ENCODE results near the gene S100A11. TPM values are rescaled to one million over a fixed set of nuclear protein-coding genes. Genes with fewer than 3 reads are reported as not detected.

S100A11 gene
- total RNA-seq, 1 experiment from 2014 or later, result 347 TPM

DNA sequence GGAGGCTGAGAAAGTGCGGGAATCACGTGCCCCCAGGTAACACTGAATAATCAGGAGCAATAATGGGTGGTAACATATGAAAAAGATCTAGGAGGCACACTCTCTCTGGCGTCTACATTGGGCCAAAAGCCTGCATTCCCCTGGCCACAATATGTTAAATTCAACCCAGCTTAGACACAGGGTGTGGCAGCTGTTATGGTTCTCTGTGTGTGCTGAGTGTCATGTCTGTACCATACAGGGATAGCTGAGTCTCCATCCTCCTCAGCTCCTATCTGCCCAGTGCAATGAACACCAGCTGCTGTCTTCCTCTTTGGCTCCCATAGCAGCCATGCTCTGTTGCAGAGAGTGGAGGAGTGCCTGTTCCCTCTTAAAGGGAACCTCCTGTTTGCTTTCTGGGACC, 14.3 kb downstream of the S100A11 start:
- no peaks in the 10 kb centered on the region for H3K9me3 ChIP-seq
- no peaks in the 10 kb centered on the region for H3K36me3 ChIP-seq
- H3K4me3 ChIP-seq, result no peak overlapping the region
- no peaks in the 10 kb centered on the region for H3K27me3 ChIP-seq
- no peak for DNase-seq

DNA sequence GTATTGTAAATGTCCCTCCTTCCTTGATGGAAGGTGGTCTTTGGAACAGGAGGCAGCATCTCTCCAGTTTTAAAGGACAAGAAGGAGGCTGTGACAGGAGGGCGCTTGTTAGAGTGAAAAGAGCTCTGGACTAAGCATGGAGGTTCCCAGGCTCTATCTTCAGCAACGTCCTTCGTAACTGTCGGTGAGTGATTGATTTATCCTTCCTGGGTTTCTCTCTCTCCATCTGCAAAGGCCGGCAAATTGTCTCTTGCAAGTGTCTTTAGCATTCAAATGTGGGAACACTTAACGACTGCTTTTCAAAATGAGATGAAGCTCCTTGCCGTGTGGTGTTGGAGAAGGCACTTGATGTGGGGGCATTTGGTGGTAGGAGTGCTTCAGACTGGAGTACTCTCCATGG, 15.2 kb downstream of the S100A11 start:
- no peak for DNase-seq
- no peaks in the 10 kb centered on the region for H3K36me3 ChIP-seq
- no peak overlapping the region for H3K4me3 ChIP-seq
- H3K9me3 ChIP-seq, result no peaks in the 10 kb centered on the region
- H3K27me3 ChIP-seq, result no peaks in the 10 kb centered on the region

DNA sequence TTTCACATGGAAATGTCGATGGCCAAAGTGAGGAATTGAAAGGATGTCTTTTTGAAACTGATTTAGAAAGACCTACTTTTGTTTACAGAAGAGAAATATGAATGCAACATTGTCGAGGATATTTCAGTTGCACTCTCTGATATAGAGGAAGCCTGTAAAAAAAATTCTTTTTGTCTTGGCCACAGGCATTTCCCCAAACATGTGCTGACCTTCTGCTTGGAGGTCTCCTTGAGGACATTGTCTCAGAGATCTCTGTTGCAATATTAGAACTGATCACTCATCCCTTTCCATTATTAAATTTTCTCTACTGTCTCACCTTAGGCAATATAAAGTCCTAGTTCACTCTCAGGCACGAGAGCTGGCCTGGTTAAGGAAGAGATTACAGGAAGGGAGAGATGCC, 16.0 kb downstream of the S100A11 start:
- no peaks in the 10 kb centered on the region for H3K27me3 ChIP-seq
- no peak for DNase-seq
- no peaks in the 10 kb centered on the region for H3K36me3 ChIP-seq
- no peak overlapping the region for H3K4me3 ChIP-seq
- no peaks in the 10 kb centered on the region for H3K9me3 ChIP-seq

DNA sequence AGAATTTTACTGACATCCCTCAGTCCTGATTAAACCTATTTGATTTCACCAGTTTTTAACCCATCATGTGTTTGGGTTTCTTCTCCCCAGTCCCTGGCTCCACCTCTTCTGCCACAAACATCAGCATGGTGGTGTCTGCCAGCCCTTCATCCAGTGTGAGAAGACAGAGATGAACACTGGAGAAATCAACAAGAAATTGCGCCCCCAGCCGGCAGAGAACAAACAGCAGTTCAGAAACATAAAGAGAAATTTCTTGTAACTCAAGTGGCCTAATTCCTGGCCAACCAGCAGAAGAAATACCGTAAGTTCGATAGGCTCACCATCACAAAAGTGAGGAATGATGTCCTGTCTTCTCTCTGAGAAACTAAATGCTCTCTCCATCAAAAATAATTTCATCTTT, 18.3 kb downstream of the S100A11 start:
- no peak for DNase-seq

DNA sequence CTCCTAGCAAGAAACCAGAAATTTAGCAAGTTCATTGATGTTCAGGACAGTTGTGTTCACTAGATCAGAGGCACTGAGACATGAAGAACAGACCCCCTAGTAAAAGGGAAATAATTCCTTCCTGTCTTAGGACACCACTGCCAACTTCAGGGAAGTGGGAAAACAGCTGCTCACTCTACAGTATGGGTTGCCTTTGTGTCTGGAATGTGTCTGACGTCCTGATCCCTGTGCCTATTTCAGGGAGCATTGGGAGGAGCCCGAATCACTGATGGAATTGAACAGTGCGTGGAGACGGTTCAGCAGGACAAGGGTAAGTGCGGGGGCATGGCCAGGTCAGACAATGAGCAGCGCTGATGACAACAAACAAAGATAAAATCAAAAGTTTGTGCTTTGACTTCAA, 21.0 kb downstream of the S100A11 start:
- H3K4me3 ChIP-seq, result no peak overlapping the region
- H3K36me3 ChIP-seq, result no peaks in the 10 kb centered on the region

More for the DNA sequence above, 18.3 kb downstream of the S100A11 start:
- Histone ChIP-seq H3K9me3 (no peaks in the 10 kb centered on the region), H3K36me3 (no peaks in the 10 kb centered on the region), H3K27me3 (no peaks in the 10 kb centered on the region), H3K4me3 (no peak overlapping the region)

DNA sequence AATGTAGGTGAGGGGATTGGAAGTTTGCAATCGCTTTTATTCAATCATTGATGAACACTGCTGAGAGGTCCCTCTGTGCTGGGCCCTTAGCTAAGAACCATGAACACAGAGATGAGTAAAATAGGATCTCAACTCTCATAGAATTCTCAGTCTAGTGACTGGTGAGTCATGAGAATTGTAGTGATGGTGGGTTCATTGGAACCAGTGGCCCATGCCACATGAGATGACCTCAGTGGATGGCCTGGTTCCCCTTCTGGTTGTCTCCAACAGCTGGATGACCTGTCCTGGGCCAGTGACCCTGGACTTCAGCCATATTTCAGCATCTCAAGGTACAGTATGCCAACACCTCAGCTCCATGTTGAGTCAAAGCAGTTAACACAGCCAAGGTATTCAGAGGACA, 21.9 kb downstream of the S100A11 start:
- Histone ChIP-seq H3K36me3 (no peaks in the 10 kb centered on the region), H3K27me3 (no peaks in the 10 kb centered on the region), H3K9me3 (no peaks in the 10 kb centered on the region), H3K4me3 (no peak overlapping the region)
- no peak for DNase-seq

More for the DNA sequence above, 21.0 kb downstream of the S100A11 start:
- no peaks in the 10 kb centered on the region for H3K27me3 ChIP-seq
- H3K9me3 ChIP-seq, result no peaks in the 10 kb centered on the region
- no peak for DNase-seq

DNA sequence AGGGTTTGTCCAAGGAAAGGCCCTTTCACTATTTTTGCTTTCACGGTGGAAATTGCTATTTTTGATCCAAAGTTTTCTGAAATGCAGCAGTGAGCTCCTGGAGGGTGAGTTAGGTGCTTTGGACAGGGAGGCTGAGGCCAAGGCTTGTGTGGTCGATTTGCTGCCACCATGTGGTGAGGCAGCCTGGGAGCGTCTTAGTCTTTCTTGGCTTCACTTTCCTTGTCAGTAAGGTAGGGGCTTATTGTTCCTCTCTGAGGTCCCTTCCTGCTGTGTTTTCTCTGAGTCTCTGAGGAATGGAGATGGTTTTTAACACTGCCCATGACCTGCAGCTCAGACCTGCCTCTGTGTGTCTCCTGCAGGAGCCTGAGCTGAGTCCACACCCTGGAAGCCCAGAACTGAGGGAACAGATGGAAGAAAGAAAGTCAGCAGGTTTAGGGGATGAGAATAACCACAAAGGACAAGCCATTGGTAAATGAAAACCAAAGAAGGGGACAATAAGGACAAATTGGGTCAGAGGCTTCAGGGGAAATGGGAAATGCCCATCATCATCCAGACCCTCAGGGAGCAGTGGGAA, 23.1 kb downstream of the S100A11 start:
- no peak overlapping the region for H3K4me3 ChIP-seq
- H3K36me3 ChIP-seq, result no peaks in the 10 kb centered on the region
- peak; percentile 47 for DNase-seq

DNA sequence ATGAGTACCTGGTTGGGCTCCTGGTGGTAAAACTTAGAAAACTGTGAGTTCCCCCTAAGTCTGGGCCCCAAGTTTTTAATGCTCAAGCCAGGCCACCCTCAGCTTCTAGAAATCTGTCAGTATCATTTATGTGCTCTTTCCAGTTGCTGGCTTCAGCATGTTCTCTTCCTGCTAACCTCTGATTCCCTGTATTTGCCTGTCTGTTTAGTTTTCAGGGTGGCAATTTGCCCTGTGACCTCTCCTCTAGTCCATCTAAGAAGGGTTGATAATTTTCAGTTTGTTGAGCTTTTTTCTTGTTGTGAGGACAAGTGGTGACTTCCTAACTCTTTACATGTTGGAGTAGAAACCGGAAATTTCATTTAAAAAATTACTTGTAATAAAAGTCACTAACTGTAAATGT, 27.1 kb downstream of the S100A11 start:
- no peak for DNase-seq
- peaks cover 14% of the 10 kb centered on the region for H3K27me3 ChIP-seq
- H3K36me3 ChIP-seq, result no peaks in the 10 kb centered on the region
- H3K4me3 ChIP-seq, result no peak overlapping the region
- H3K9me3 ChIP-seq, result no peaks in the 10 kb centered on the region

More for the DNA sequence above, 23.1 kb downstream of the S100A11 start:
- Histone ChIP-seq H3K27me3 (no peaks in the 10 kb centered on the region; the same call in 1 of the 2 replicates), H3K9me3 (no peaks in the 10 kb centered on the region)

DNA sequence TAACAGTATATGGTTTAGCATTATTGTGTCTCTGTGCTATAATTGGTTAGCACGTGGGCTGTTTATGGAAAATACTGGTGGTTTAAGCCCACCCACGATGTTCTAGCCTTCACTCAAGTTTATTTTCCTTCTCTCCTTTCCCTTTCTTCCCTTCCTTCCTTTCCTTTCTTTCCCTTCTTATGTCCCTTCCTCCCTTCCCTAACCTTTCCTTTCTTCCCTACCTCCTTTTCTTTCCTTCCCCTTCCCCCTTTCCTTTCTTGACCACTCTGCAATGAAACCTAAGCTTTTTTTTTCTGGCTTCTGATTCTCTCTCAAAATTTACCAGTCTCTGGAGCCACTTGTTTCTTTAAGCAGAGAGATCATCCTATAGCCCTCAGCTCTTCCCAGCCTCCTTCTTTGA, 29.8 kb downstream of the S100A11 start:
- Histone ChIP-seq H3K36me3 (no peaks in the 10 kb centered on the region), H3K4me3 (no peak overlapping the region), H3K9me3 (no peaks in the 10 kb centered on the region), H3K27me3 (peaks cover 14% of the 10 kb centered on the region)
- no peak for DNase-seq

DNA sequence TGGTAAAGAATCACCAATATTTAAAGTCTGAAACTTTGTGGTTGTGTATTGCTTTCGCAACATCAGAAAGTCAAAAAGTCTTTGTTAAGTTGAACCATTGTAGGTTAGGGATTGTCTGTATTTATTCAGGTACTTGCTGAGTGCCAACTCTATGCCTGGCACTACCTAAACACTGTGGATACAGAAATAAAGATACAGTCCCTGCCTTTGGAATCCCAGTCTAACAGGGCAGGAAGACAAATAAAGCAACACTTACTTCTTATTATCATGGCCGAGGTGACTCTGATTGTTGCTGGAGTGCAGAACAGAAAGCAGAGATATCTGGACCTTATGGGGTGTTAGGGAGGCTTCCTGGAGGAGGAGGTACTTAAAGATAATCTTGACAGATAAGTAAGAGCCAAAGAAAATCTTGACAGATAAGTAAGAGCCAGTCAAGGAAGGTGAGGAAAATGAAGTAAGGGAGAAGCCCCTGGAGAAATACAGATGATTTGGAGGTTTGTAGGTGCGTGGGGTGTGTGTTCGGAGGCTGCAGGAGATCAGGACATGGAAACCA, 31.4 kb downstream of the S100A11 start:
- Histone ChIP-seq H3K36me3 (no peaks in the 10 kb centered on the region), H3K9me3 (no peaks in the 10 kb centered on the region), H3K4me3 (no peak overlapping the region), H3K27me3 (peaks cover 14% of the 10 kb centered on the region)
- no peak for DNase-seq

DNA sequence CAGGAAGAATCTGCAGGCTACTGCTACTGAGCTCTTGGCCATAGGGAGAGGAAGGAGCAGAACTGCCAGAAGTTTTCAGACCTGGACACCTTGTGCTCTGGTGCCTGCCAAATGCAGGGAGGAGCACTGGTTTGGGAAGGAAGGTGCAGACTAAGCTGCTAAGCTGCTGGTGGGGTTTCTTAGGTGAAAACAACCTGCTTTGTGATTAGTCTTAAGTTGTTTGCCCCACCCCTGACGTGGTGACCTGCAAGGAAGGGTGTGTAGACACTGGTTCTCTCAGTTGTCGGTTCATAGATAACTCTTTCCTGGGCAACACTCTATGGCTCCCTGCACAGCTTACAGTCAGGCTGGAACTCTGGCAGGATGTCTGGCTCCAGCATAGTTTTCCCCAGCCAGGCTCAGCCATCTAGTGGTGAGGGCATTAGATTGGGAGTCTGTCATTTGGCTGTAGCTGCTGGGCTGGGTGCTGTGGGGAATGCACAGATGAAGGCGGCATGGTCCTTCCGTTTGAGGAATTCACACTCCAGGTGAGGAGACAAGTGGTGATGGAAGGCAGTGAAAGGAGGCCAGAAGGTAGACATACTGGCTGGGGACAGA, 32.9 kb downstream of the S100A11 start:
- DNase-seq, result no peak
- Histone ChIP-seq H3K4me3 (no peak overlapping the region), H3K9me3 (no peaks in the 10 kb centered on the region; the same call in 1 of the 2 replicates), H3K36me3 (no peaks in the 10 kb centered on the region), H3K27me3 (peaks cover 14% of the 10 kb centered on the region)

DNA sequence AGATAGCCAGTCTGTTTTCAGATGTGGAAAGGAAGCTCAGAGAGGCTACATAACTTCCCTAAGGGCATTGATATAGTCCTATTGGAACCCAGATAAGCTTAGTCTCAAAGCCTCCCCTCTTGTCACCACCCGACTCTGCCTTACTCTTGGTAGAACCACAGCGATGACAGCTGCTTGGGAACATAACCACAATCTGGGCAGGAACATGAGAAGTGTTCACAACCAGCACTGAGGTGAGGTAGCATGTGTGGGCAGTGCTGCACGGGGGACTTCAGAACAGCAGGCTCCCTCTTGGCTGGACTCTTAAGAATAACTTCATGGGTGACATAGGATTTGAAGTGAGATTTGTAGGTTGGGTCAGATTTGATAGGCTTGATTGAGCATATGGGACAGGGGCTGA, 33.8 kb downstream of the S100A11 start:
- H3K27me3 ChIP-seq, result peaks cover 8% of the 10 kb centered on the region; the same call in 1 of the 2 replicates
- H3K4me3 ChIP-seq, result no peak overlapping the region

DNA sequence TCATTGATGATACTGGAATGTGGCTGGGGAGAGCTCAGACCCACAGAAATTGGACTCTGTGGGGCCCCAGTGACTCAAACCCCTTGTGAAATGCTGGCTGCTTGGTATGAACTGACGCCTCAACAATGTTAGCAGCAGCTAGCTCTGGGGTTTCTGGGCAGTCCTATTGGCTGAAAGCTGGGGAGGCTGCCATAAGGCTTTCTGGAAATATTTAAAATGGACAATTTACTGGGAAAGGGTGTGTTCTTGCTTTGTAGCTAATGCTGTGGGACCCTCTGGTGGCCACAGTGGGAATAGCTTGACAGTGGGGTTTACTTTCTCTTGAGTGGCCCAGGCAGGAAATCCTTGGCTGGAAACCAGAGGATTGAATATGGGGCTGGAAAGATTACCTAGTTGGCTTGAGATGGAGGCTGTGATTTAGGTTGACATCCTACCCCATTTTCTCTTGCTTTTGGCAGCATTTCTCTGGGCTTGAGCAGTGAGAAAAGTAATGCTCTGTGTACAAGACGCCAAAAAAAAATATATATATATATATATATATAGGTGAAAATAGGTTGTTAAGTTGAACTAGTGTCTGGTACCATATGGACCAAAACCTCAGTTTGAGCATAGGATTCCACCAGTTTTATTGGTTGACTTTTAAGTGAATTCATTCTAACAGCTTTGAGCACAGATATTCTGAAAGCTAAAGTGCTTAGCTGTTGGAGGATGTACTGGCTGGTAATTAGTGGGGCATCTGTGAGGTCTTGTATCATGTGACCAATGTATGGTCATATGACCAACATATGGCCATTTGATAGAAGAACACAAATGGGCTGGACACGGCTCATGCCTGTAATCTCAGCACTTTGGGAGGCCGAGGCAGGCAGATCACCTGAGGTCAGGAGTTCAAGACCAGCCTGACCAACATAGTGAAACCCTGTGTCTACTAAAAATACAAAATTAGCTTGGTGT, 34.9 kb downstream of the S100A11 start:
- Histone ChIP-seq H3K27me3 (0 out of 2 replicates have a peak, but pooled peaks cover 2% of the 10 kb centered on the region), H3K4me3 (no peak overlapping the region), H3K36me3 (no peaks in the 10 kb centered on the region), H3K9me3 (peaks cover 8% of the 10 kb centered on the region)
- peak; percentile 89 for DNase-seq

More for the DNA sequence above, 33.8 kb downstream of the S100A11 start:
- no peak for DNase-seq
- Histone ChIP-seq H3K36me3 (no peaks in the 10 kb centered on the region), H3K9me3 (peaks cover 8% of the 10 kb centered on the region)

DNA sequence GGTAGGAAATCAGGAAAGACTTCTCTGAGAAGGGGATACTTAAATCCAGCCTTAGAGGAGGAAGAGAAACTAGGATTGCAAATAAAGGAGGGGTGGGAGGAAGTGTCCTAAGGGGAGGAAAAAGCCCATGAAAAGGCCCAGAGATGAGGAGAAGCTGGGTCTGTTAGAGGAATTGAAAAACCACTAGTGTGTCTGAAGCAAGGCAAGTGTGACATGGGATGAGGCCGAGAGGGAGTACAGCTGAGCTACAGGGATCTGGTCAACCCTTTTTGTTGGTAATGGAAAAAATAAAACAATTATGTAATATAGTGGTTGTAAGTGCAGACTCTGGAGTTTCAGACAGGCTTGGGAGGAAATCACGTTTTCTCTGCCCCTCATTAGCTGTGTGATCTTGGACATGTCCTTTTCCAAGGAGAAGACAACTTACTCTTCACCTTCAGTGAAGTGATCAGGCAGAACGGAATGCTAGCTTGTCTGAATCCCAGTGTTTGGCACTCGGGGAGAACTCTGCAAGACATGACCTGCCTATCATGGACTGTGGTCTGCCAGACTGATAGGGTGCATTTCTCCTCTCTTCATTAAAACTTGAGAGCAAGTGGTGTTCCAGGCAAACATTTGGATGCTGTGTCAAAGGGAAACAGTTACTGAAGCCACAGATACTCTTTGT, 35.7 kb downstream of the S100A11 start:
- Histone ChIP-seq H3K27me3 (0 out of 2 replicates have a peak, but pooled peaks cover 2% of the 10 kb centered on the region), H3K36me3 (no peaks in the 10 kb centered on the region), H3K9me3 (peaks cover 8% of the 10 kb centered on the region), H3K4me3 (no peak overlapping the region)
- DNase-seq, result no peak

DNA sequence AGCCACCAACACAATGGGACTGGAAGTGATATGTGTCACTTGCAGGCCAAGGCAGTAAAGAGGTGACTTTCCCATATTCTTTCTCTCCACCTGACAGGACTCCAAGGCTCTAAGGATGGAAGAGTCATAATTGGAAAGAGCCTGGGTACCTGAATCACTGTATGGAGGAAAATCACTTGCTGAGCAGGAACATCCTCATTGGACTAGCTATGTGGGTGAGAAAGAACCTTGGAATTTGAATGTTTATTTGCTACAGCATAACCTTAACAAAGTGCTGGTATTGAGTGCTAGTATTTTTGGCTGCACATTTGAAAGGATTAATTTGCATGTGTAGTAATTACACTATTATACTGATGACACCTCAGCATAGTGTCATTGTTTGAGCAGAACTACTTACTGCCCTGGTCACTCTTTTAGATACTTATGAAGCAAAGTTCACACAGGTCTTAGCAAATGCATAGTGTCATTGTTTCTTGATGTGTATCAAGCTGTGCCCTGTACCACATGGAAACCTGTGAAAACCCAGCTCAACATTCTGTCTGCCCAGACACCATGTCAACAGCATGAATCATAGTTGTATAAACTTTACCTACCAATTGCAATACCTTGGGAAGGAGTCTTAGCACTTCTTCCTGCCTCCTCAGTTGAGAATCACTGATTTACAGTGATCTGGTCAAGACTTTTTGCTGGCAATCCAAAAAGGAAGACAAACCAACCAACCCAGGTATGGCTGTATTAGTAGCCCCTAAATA, 38.0 kb downstream of the S100A11 start:
- peaks cover 8% of the 10 kb centered on the region for H3K9me3 ChIP-seq
- no peaks in the 10 kb centered on the region for H3K36me3 ChIP-seq
- no peaks in the 10 kb centered on the region for H3K27me3 ChIP-seq
- no peak overlapping the region for H3K4me3 ChIP-seq
- no peak for DNase-seq

DNA sequence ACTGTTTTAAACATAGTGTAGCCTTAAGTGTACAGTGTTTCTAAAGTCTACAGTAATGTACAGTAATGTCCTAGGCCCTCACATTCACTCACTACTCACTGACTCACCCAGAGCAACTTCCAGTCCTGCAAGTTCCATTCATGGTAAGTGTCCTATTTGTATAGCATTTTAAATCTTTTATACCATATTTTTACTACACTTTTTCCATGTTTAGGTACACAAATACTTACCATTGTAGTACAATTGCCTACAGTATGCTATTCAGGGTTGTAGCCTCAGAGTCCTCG, 39.6 kb downstream of the S100A11 start:
- Histone ChIP-seq H3K9me3 (peaks cover 8% of the 10 kb centered on the region), H3K4me3 (no peak overlapping the region), H3K27me3 (no peaks in the 10 kb centered on the region), H3K36me3 (no peaks in the 10 kb centered on the region; the same call in 1 of the 2 replicates)
- no peak for DNase-seq

All from MG63 (cell line).